Sigmoid colon (tissue), 4 donors: ENCODE results near the gene VAV3.

ENCODE experiments used
- CTCF ChIP-seq, 4 experiments: fragments of 450-650 bp in 3 of 4; fragments of 200-600 bp in 1 of 4; IDR thresholded peaks; one replicate each; pipeline ENCODE4 v1.5.1; 2016 to 2019; ENCODE audit warnings: antibody characterized with exemption in 4 of 4, mild to moderate bottlenecking in 3 of 4, moderate library complexity in 2 of 4
- EP300 ChIP-seq, 4 donors: sonication (generic); formaldehyde crosslinking; IDR thresholded peaks; one replicate each; pipeline ENCODE4 v1.6.1; 2017; ENCODE audit warnings: antibody characterized with exemption in 4 of 4
- POLR2A ChIP-seq, 2 donors: fragments of 450-650 bp; IDR thresholded peaks; one replicate each; pipeline ENCODE4 v1.6.1; 2016; ENCODE audit warnings: antibody characterized with exemption in 2 of 2, mild to moderate bottlenecking in 2 of 2, moderate library complexity in 2 of 2
- POLR2AphosphoS5 ChIP-seq, 4 donors: sonication (generic); formaldehyde crosslinking; IDR thresholded peaks; one replicate each; pipeline ENCODE4 v1.6.1; 2017; ENCODE audit warnings: antibody characterized with exemption in 4 of 4

DNA sequence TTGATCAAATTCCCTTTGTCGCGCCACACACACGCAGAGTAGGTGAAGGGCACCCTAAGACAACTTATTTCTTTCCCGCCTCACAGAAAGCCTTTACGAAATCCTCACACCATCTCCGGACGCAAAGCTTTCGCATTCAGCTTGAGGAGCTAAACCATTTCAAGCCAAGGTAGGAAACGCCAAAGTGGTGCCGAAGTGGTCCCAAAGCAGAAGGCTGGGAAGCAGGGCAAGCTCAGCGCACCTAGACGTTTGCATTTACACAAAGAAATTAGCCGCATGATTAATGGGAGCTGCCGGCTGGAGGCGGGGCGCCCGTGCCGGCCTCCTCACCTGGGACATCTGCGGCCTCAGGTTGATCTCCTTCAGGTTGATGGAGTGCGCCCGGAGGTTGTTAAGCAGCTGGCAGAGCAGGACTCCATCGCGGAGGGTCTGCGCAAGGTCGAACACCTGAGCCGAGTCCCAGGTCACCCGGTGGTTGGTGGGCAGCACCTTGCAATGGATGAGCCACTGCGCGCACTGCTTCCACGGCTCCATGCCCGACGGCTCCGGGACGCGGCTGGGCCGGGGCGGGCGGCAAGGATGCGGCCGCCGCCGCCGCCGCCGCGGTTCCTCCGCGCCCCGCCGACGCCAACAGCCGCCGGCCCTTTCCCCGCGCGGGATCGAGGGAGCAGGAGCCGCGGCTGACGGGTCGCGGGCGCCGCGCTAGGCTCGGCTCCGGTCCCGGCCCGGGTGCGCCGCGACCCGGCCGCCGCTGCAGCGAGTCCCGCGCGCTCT is 457 bp downstream of the VAV3 start:
- no peak for TF ChIP-seq CTCF (IDR thresholded peaks at IDR 0.05)
- TF ChIP-seq POLR2A (IDR thresholded peaks at IDR 0.05), result no peak
- TF ChIP-seq EP300 (IDR thresholded peaks at IDR 0.05), result no peak
- no peak for TF ChIP-seq POLR2AphosphoS5 (IDR thresholded peaks at IDR 0.05)
